Measurements from ENCODE around the gene USP28. TPM values are rescaled to one million over a fixed set of nuclear protein-coding genes. Genes with fewer than 3 reads are reported as not detected.

The USP28 gene
- total and polyA plus RNA-seq, 2 of the 8 experiments (the other 6 are each of a cell fraction or from before 2014, with no cell fraction given): 82.6 to 119 TPM

DNA sequence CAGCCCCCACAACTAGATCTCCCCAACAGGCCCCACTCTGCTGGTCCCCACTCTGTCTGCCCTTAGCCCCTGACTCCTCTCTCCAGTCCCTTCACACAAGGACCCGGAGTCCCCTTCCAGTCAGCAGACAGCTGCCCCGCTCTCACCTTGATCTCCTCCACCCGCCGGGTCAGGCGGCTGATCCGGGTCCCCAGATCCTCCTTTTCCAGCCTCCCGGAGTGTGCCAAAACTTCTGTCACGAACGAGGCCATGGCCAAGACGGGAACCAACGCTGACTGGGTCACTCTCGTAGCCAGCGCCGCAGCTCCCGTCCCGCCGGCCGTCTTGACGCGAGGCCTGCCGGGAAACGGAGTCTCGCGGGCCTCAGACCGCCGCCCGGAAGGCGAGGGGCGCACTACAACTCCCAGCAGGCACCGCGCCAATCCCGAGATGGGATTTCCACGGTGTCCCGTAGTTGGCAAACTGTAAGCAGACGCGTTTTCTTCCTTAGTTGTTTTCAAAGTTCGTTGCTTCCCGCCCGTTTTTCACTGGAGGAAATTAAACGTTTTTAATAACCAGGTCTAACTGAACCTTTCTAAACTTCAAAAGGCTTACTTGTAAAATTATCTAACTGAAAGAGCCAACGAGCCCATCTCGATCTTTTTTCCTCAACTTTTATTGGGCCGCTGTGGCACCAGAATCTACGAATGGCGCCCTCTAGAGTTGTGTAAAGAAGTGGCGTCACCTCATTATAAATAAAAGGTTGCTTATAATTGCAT lies 101.8 kb downstream of the USP28 start, which contains the start of gene ZW10 (continued):
- TF ChIP-seq, protein P1, sequence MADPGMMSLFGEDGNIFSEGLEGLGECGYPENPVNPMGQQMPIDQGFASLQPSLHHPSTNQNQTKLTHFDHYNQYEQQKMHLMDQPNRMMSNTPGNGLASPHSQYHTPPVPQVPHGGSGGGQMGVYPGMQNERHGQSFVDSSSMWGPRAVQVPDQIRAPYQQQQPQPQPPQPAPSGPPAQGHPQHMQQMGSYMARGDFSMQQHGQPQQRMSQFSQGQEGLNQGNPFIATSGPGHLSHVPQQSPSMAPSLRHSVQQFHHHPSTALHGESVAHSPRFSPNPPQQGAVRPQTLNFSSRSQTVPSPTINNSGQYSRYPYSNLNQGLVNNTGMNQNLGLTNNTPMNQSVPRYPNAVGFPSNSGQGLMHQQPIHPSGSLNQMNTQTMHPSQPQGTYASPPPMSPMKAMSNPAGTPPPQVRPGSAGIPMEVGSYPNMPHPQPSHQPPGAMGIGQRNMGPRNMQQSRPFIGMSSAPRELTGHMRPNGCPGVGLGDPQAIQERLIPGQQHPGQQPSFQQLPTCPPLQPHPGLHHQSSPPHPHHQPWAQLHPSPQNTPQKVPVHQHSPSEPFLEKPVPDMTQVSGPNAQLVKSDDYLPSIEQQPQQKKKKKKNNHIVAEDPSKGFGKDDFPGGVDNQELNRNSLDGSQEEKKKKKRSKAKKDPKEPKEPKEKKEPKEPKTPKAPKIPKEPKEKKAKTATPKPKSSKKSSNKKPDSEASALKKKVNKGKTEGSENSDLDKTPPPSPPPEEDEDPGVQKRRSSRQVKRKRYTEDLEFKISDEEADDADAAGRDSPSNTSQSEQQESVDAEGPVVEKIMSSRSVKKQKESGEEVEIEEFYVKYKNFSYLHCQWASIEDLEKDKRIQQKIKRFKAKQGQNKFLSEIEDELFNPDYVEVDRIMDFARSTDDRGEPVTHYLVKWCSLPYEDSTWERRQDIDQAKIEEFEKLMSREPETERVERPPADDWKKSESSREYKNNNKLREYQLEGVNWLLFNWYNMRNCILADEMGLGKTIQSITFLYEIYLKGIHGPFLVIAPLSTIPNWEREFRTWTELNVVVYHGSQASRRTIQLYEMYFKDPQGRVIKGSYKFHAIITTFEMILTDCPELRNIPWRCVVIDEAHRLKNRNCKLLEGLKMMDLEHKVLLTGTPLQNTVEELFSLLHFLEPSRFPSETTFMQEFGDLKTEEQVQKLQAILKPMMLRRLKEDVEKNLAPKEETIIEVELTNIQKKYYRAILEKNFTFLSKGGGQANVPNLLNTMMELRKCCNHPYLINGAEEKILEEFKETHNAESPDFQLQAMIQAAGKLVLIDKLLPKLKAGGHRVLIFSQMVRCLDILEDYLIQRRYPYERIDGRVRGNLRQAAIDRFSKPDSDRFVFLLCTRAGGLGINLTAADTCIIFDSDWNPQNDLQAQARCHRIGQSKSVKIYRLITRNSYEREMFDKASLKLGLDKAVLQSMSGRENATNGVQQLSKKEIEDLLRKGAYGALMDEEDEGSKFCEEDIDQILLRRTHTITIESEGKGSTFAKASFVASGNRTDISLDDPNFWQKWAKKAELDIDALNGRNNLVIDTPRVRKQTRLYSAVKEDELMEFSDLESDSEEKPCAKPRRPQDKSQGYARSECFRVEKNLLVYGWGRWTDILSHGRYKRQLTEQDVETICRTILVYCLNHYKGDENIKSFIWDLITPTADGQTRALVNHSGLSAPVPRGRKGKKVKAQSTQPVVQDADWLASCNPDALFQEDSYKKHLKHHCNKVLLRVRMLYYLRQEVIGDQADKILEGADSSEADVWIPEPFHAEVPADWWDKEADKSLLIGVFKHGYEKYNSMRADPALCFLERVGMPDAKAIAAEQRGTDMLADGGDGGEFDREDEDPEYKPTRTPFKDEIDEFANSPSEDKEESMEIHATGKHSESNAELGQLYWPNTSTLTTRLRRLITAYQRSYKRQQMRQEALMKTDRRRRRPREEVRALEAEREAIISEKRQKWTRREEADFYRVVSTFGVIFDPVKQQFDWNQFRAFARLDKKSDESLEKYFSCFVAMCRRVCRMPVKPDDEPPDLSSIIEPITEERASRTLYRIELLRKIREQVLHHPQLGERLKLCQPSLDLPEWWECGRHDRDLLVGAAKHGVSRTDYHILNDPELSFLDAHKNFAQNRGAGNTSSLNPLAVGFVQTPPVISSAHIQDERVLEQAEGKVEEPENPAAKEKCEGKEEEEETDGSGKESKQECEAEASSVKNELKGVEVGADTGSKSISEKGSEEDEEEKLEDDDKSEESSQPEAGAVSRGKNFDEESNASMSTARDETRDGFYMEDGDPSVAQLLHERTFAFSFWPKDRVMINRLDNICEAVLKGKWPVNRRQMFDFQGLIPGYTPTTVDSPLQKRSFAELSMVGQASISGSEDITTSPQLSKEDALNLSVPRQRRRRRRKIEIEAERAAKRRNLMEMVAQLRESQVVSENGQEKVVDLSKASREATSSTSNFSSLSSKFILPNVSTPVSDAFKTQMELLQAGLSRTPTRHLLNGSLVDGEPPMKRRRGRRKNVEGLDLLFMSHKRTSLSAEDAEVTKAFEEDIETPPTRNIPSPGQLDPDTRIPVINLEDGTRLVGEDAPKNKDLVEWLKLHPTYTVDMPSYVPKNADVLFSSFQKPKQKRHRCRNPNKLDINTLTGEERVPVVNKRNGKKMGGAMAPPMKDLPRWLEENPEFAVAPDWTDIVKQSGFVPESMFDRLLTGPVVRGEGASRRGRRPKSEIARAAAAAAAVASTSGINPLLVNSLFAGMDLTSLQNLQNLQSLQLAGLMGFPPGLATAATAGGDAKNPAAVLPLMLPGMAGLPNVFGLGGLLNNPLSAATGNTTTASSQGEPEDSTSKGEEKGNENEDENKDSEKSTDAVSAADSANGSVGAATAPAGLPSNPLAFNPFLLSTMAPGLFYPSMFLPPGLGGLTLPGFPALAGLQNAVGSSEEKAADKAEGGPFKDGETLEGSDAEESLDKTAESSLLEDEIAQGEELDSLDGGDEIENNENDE (IDR thresholded peaks at IDR 0.05; ENCODE audit: insufficient replicate concordance, low read length): peak; percentile 69
- TF ChIP-seq RNF2 (IDR thresholded peaks at IDR 0.05; ENCODE audit: borderline replicate concordance, low read depth, low read length, missing control alignments, poor library complexity, severe bottlenecking) (no peak), CTBP2 (IDR thresholded peaks at IDR 0.05; ENCODE audit: borderline replicate concordance, insufficient read depth, insufficient read length, low read length) (no peak), RAD21 (IDR thresholded peaks at IDR 0.05 in 1 of 2, conservative IDR thresholded peaks at IDR 0.05 in 1 of 2; ENCODE audit: low read depth in 2 of 2, low read length in 2 of 2) (peak in 1 of 2 experiments; percentile 22; a peak in 2 of 4 replicates), EGR1 (IDR thresholded peaks at IDR 0.05; ENCODE audit: borderline replicate concordance, low read depth, low read length) (no peak), MAFK (IDR thresholded peaks at IDR 0.05; ENCODE audit: low read depth, low read length) (no peak), JUN (IDR thresholded peaks at IDR 0.05; ENCODE audit: low read depth, low read length) (no peak), EZH2 (IDR thresholded peaks at IDR 0.05; ENCODE audit: low read depth, low read length, severe bottlenecking) (no peak)

Measured in H1 (cell line).